GM18861 (cell line): ENCODE data around the gene PATJ.
"Not testable (repeated sequence)": the region's sequence is repeated elsewhere in the genome, so short reads cannot be mapped to it uniquely, and the experiment has no call there.

Experiments used
- ATAC-seq: cut with Tn5 transposase; IDR thresholded peaks from one replicate; pipeline ENCODE4 v1.9.1; 2021; ENCODE audit not compliant: unreplicated experiment

Gene PATJ

DNA sequence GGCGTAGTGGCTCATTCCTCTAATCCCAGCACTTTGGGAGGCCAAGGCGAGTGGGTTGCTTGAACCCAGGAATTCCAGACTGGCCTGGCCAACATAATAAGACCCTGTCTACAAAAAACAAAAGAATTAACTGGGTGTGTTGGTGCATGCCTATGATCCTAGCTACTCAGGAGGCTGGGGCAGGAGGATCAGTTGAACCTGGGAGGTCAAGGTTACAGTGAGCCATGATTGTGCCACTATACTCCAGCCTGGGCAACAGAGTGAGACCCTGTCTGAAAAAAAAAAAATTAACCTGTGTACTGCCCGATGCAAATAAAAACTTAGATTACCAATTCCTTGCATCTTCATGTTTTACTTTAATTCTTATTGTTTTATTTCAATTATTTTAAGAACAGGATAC lies 193.2 kb downstream of the PATJ start:
- no peak for ATAC-seq

DNA sequence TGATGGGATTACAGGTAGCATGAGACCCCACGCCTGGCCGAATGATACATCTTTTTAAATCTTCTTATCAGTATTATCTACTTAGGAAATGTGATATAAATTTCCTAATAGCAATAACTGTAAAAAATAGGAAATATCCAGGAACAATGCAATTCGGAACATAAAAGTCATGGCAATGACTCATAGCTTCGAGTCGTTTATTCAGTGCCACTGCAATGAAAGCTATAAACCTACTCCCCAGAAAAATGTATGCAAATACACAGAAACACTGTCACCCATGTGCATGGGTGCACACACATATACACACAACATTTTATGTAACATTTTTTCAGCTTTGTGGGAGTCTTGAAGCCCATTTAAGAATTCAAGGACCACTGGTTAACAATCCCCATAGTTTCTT lies 194.6 kb downstream of the PATJ start:
- no peak for ATAC-seq

DNA sequence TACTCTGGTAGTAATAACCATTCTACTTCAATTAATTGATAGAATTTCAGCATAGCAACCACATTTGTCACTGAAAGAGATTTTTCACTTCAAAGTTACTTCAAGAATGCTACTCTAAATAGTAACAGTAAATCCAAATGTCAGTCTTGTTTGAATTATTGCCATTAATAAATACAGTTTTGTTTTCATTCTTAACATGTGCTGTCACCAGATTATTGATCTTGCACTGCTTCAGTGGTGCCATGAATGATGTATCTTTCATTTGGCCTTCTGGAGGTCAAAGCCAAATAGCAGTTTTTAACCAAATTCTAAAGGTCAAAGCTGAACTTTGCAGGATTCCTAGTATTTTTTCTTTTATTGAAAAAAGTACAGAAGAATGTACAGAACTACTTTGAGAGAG lies 199.5 kb downstream of the PATJ start:
- no peak for ATAC-seq

DNA sequence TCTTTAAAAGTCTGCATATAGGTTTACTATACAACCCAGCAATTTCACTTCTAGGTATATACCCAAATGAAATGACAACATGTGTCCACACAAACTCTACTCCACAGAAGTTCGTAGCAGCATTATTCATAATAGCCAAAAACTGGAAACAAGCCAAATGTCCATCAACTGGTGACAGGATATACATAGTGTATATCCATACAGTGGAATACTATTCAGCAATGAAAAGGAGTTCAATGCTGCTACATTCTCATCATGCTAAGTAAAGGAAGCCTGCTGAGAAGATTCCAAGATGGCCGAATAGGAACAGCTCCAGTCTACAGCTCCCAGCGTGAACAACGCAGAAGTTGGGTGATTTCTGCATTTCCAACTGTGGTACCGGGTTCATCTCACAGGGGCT lies 200.6 kb downstream of the PATJ start:
- no peak for ATAC-seq

DNA sequence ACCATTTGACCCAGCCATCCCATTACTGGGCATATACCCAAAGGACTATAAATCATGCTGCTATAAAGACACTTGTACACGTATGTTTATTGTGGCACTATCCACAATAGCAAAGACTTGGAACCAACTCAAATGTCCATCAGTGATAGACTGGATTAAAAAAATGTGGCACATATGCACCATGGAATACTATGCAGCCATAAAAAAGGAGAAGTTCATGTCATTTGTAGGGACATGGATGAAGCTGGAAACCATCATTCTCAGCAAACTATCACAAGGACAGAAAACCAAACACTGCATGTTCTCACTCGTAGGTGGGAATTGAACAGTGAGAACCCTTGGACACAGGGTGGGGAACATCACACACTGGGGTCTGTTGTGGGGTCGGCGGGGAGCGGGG lies 206.4 kb downstream of the PATJ start:
- ATAC-seq: not testable (repeated sequence)

DNA sequence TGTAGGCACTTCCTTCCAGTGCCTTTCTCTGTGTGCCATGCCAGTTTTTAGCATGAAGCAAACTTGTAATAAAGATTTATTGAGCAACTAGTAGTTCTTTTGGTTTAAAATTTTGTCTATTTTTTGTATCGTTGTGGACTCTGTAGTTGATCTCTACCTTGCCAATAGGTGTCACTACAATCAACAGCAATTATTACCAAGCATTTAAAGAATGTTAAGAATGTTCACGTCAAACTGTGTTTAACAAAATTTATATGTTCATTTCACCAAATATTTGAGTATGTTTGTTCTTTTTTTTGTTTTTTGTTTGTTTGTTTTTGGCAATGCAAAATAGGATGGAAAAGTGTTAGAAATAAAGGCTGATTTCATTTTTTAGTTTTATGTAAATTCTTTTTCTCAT lies 208.1 kb downstream of the PATJ start:
- ATAC-seq: no peak

DNA sequence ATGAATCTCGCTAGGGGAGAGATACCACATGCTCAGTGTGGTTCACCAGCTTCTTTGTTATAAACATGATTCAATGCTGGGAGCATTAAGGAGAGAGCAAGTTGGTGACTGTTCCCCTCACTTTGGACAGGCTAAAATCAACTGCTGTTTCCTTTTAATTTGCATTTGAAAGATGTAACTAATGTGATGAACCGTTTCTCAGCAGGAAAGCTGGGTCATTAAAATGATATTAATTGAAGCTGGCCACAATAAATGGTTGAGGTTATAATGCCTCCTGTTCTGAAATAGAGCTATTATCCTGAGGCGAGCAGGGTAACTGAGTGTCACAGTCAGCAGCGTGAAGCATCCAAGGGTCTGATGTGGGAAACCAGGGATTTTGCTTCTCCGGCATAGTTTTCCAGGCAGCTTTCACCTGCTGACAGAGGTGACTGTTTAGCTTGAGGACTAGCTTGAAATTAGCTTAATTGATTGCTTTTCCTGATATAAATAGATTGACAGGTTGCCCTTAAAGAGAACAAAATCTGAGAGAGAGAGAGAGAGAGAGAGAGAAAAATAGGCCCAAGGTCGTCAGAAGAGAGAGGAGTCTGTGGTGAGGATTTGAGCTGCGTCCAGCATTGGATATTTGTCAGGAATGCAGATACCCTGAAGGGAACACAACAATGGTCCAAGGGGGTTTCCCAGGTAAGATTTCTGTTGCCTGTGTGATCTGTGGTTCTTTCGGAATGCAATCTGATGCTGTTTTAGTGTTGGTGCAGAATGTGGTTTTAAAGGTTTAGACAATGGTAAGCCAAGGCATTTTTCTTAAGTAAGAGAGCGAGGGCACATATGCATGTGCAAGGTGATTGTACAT lies 209.7 kb downstream of the PATJ start:
- ATAC-seq: no peak

DNA sequence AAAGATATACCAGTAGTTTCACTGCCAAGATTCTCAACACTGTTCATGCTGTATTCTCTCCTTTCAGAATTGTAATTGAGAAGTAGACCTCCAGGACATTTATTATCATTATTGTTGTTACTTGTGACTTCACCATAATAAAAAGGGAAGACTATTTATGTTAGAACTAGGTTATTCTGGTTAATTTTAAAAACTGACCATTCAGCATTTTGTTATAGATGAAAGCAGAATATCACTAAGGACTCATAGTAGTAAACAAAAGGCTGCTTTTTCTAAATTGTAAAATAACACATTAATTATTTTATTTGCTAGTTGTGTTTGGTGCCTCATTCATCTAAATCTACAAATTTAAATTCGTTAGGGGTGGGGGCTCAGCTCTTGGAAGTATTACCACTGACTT lies 210.4 kb downstream of the PATJ start:
- ATAC-seq: no peak

DNA sequence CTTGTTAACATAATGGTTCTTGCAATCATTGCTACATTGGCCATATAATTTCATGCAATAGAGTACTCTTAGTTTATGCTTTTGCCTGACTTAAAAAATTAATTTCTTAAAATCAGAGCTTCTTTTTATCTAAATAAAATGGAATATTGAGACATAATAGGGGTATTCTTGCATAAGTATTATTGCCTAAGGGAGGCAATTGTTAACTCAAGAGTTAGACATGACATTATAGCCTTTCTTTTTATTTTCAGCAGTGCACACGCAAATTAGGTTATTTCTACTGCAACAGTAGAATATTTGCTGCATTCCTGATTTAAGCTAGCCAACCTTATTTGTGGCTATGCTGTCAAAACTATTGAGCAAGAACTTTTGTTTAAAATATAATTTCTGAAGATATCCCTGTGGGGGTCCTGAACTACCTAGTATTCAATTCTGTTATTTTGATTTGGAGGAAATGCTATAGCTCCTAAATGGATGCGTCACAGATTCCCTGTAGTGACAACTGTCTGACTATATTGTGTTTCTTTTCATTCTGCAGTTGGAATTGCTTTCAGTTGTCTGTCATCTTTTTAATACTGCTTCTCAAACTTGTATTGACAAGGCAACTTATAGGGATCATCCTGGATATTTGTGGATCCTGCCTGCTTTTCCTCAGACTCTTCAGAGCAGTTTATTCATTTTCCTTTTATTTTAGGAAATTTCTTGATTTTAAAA lies 211.0 kb downstream of the PATJ start:
- ATAC-seq: no peak

DNA sequence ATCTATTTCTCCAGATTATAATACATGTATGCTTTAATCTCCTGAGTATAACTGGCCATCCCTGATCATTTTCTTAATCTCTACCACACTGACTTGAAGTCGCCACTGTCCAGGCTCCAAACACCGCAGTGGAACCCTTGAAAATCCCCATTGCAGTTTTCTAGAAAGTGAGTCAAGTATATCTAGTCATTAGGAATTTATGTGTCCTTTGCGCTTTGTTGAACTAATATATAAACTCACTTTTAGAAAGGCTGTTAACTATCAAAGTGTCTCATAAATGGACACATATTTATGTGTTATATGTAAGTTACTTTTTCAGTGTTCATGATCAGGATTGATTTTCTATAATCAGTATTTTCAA lies 211.5 kb downstream of the PATJ start:
- ATAC-seq: no peak

DNA sequence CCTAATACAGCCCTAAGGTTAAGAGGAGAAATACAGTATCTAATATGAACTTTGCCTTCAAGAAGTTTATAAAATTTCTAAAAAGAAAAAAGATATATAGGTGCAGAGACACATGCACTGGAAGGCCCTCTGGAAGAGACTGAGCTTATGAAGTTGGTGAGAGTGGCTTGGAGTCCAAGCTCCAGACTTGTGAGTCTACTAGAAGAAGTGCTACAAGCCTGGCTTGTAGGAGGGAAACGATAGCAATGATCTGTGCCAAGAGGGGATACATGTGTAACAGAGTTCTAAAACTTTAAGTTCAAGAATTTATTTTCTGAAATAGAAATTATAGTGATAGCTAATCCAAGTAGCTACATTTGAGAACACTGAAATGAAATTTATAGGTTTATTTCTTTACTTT lies 213.0 kb downstream of the PATJ start:
- ATAC-seq: no peak

DNA sequence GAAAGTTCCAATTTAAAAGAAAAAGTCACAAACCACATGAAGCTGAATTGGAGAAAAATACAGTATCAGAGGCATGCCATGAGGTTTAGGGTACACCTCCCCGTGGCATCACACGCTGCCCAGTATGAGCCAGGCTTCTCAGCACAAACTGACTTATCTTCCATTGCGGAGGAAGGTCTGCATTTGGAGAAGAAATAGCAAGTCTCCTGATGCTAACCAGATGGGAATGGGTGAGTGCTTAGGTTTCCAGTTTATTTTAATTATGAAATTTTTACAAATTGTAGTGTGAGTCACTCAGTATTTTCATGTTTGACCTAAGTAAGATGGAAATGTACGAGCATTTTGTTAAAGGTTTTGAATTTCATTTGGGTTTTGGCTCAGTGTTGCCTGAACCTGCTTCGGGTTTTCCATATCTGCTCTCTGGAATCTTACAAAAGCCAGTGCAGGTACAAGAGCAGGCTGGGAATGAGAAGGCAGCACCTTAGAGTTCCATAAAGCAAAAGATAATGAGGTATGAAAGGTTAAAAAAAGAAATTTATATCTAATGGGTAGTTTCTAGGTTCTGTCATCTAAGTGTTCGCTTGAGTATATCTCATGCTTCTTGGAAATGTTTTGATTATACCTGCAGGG lies 213.9 kb downstream of the PATJ start:
- ATAC-seq: no peak

DNA sequence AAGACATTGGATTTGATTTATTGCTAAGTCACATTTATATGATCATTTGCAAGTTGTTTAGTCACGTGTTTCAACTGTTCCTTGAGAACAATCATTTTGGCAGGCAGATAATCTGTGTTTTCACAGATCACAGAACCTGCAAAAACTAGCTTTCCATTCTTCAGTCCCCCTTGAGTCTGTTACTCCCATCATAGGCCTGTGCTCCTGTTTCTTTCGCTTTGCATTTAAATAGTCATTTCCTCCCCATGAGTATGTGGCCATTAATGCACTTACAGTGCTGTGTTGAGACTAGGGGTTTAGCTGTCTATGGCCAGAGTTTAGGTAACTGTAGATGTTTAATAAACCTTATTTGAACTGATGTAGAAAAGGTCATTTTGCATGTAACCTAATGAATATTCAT lies 214.5 kb downstream of the PATJ start:
- no peak for ATAC-seq

DNA sequence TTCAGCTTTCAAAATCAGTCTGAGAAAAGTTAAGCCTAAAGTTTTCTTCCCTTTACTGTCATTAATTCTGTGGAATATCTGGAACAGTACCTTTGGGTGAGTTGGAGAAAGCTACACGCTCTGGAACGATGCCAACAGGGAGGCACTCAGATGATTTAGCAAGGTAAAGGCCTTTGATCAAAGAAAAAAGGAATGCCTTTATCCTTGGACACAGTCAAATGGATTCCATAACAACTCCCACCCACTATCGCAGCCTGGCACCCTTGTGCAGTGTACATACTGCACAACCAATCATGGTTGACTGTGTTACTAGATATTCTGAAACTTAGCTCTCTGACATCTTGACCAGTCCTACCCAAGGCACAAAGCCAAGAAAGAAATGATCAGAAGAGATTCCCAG lies 218.7 kb downstream of the PATJ start:
- no peak for ATAC-seq

DNA sequence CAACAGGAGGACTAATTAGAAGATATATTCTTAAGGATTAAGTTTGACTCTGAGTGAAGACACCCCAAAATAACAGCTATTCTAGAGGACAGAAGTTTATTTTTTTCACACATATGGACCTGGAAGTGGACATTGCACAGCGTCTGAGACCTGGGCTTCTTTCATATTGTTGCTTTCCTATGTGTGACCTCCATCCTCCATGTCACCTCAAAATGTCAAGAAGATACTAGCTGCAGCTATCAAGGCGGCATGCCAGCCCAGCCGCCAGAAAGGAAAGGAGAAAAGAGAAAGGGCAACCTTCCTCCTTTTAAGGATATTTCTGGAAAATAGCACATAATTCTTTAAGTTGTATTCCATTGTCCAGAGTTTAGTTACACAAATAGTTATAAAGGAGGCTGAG lies 220.4 kb downstream of the PATJ start:
- no peak for ATAC-seq

DNA sequence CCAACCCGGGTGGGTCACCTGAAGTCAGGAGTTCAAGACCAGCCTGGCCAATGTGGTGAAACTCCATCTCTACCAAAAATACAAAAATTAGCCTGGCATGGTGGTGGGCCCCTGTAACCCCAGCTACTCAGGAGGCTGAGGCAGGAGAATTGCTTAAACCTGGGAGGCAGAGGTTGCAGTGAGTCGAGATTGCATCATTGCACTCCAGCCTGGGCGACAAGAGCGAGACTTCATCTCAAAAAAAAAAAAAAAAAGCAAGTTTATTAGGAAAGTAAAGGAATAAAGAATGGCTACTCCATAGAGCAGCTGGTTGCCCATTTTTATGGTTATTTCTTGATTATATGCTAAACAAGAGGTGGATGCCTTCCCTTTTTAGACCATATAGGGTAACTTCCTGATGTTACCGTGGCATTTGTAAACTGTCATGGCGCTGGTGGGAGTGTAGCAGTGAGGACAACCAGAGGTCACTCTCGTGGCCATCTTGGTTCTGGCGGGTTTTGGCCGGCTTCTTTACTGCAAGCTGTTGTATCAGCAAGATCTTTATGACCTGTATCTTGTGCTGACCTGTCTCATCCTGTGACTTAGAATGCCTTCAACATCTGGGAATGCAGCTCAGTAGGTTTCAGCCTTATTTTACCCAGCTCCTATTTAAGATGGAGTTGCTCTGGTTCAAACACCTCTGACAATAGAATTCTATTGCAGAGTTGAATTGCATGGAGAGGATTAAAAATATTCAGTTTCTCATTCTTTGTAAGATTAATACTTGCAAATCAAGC lies 224.4 kb downstream of the PATJ start:
- ATAC-seq: not testable (repeated sequence)

DNA sequence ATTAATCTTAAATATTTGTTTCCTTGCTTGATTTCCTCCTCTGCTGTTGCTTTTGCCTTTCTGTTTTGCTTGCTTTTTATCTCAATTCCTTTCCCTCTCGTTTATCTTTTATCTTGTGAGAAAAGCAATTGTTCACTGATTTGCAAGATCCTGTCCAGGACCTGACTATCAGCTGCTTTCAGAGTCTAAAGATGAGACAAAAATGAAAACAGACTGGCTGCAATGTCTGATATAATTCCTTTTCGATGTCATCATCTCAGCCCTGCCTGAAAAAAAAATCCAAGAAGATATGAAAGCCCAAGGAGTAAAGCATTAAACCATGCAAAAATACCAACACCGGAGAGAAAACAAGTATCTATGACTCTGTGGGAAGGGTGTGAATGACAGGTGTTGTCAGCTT lies 225.5 kb downstream of the PATJ start:
- no peak for ATAC-seq

DNA sequence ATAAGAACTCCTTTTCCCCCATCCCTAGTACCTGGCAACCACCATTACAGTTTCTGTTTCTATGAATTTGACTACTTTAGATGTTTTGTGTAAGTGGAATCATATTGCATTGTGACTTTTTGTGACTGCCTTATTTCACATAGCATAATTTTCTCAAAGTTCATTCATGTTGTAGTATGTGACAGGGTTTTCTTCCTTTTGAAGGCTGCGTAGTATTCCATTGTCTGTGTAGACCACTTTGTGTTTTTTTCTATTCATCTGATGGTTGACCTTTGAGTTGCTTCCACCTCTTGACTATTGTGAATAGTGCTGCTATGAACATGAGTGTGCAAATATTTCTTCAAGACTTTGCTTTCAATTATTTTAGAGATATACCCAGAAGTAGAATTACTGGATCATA lies 226.6 kb downstream of the PATJ start:
- ATAC-seq: no peak

DNA sequence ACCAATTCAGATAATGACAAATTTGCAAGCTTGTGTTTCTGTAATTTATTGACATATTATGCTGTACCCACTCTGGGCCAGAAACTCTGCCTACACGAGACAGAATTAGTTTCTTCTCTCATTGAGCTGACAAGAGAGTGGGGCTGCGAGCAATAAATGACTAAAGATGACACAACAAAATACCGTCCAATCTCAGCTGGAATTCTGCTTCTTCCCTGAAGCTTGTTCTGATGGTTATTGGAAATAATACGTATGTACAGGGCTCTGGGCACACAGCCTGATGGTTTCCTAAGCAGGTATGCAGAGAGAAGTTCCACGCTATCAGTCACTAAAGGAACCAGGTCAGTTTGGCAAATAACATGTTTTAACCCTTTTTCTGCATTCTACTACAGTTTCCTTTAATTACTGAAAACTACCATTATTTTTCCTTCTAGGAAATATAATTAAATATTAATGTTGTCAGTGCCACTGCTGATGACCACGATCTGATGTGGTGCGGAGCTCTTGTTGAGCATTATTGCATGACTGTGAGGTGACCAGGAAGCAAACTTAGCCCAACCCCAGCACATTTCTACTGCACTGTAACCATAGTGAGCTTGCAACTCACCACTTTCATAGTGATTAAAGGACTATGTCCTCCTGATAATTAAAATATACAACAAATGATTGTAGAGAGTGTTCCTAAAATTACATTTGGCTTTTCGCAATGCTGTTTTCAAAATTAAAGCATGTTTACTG lies 231.0 kb downstream of the PATJ start:
- ATAC-seq: no peak

DNA sequence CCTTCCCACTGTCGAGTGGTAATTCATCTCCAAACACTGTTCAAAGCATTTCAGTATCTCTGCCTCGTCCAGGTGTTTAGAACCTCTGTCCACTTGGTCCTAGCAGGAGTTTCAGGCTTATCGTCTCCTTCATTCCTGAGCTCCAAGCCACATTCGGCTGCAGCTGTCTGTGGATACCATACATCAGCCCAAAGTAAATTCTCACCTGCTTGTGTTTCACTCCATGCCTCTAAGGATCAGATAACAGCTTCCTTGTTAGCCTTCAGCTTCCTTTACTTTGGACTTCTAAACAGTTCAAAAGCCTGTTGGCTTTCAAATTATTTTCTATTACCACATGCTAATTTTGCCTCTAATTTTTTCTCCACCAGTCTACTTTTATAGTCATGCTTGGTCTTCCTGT lies 233.4 kb downstream of the PATJ start:
- no peak for ATAC-seq

DNA sequence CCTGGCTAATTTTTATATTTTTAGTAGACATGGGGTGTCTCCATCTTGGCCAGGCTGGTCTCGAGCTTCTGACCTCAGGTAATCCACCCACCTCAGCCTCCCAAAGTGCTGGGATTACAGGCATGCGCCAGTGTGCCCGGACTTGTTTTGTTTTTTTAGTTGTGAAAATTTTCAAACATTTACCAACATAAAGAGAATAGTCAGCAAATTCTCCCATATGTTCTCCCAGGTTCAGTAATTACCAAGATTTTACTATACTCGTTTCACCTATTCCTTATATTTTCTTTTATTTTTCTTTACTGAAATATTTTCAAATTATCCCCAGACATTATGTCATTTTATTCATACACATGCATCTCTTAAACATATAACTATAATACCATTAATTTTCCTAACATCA lies 234.3 kb downstream of the PATJ start:
- no peak for ATAC-seq
